Stimulated activated CD8-positive, alpha-beta memory T cell treated with anti-CD3 and anti-CD28 coated beads, Interleukin-4, amount 100 ng/mL, for 1 hour (primary cell): ENCODE data around the gene SETBP1.

ENCODE experiments used
- DNase-seq, 2 donors: peaks; one replicate each; pipeline ENCODE4 v3.0.0-alpha.2; 2020; ENCODE audit warnings: low read depth in 2 of 2, low spot score in 1 of 2

SETBP1 gene

DNA sequence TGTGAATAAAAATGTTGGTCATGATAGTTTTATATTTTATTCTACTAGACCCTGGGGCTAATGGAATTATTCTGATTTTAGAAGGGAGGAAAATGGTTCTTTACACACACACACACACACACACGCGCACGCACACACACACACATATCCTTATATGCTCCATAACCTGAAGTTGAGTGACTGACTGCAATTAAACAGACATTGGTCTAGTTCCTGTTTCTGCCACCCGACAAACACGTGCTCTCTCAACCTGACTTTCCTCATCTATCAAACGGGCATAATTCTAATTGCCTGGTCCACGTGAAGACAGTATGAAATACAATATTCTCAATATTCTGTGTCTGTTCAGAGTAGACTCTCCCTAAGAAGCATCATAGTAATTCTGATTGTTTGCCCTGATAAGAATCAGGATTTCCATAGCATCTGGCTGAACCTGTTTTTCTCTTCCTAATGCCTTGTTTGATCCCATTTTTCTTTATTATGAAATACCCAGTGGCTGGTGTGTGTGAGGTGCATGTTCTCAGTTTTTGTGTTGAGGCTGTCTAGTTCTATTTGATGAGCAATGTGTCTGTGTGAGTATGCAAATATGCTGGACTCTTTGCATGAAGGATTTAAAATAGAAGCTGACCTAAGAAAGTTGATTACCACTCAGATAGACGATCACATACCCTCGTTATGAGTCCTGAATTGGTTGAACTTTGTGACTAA lies 51.0 kb downstream of the SETBP1 start:
- no peak for DNase-seq

DNA sequence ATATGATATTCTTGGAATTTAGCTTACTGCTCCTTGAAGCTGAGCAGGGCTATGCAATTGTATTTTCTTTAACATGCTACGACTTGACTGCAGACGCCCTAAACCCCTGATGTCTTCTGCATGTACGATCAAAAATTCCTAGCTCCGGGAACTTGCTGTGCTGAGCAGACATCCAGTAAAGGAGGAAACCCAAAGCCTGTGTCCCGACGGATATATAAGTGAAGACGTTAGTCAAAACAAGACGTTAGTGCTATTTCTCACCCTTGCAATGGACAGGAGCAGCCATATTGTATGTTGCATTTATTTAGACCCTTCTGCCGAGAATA lies 51.5 kb downstream of the SETBP1 start:
- DNase-seq, result no peak

GRCh38 chr18:44732599-44732998 lies 51.9 kb downstream of the SETBP1 start:
- DNase-seq, result no peak

DNA sequence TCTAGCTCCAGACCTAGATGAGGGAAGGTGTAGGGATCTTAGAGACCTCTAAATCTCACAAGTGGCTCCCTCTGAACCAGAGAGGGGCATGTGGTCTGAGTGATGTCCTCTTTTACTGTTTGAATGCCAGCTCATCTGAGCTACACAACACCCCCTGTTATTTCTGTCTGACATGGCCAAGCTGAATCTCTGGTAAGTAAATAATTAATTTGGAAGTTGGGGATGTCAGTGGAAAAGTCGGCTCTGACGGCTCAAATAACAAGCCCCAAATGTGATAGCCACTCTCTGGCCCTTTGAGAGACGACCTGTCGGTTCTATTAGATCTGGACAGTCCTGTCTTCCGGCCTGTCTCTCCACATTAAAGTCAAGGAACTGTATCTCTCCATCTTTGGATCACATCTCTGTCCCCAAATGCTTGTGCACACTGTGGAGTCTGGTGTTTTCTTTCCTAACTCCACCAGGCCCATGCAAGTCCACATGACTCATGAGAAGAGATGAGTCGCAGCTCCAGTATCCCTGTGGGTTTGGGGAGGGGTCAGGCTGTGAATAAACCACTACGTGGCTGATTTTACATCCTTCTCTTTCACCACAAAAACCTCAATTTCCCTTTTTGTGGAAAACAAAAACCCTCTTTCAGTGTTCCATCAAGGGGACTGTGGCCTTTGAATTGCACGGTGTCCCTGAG lies 52.5 kb downstream of the SETBP1 start:
- DNase-seq, result no peak

GRCh38 chr18:44733754-44734465 lies 53.2 kb downstream of the SETBP1 start:
- no peak for DNase-seq

DNA sequence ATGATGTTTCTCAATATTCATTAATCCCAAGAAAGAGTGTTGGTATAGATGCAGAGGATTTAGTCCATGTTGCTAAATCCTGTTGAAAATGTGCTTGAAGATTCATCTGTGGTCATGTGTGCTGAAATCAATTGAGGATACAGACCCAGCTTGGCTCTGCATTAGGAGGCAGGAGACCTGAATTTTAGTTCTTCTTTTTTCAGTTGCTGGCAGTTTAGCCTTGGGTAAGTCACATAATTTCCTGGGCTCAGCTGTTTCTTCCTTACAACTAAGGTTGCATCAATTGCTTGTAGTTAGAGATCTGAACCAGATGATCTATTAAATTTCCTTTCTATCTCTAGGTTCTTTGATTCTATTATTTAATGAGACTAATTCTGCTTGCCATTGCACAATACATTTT lies 54.4 kb downstream of the SETBP1 start:
- DNase-seq, result no peak

DNA sequence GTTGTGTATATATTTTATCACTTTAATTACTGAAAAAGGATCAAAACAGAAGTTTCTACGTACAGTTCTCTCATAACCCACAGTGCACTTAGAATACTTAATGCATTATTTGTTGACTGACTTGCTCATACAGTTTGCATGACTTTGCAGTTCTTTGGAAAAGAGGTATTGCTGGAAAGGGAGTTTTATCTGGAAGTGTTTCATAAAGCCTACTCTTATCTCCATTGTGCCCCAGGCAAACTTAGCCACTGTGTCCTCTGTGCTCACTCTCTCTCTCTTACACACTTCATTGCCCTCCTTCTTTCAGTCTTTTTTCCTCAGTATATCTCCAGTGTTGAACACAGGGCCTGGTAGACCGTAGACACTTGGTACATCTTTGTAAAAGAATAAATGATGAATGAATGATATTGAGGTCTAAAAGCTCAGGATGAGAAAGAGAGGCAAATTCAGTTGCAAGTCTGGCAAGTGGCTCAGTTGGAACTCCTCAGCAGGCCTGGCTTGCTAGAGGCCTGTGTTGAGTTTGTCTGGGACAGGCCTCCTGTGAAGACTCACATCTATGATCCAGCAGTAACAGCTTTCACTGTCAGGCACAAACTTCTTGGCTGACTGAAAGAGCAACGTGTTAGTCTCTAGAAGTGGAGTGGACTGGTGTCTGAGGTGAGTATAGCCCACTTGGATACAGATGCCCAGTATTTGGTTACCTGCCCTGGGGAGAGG lies 56.1 kb downstream of the SETBP1 start:
- no peak for DNase-seq

- DNase-seq, result no peak
Measured at GRCh38 chr18:44737623-44738022, 56.9 kb downstream of the SETBP1 start.

- no peak for DNase-seq
Measured at GRCh38 chr18:44740000-44740399, 59.3 kb downstream of the SETBP1 start.

- DNase-seq, result no peak
Measured at GRCh38 chr18:44741085-44741484, 60.4 kb downstream of the SETBP1 start.

GRCh38 chr18:44741511-44741910 lies 60.8 kb downstream of the SETBP1 start:
- DNase-seq, result no peak

- DNase-seq, result no peak
Measured at GRCh38 chr18:44742126-44742525, 61.4 kb downstream of the SETBP1 start.

DNA sequence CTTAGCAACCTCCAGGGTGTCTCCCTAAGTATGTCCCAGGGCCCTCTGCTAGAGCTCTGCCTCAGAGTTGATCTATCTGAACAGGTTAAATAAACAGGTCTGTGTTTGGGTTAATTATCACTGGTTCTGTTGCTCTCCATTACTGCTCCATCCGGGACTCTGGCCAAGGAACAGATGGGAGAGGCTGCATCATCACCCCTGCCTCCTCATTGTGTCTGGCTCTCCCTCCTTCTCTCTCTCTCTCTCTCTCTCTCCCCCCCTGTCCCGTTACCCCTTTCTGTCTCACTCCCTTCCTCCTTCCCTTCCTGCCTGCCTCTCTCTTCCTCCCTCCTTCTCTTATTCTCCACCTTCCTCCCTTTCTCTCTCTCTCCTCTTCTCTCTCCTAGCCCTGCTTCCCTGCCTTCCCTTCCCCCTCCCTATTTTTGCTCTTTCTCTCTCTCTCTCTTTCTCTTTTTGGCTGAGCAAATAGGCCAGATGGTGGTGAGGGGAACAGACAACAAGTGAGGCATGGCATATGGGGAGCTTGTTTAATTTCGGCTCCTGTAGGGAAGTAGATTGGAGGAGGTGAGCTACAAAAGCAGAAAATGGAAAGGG lies 62.1 kb downstream of the SETBP1 start:
- DNase-seq, result no peak

GRCh38 chr18:44743631-44744030 lies 62.9 kb downstream of the SETBP1 start:
- DNase-seq, result no peak

GRCh38 chr18:44744161-44745121 lies 63.8 kb downstream of the SETBP1 start:
- no peak for DNase-seq

- no peak for DNase-seq
Measured at GRCh38 chr18:44747157-44747556, 66.5 kb downstream of the SETBP1 start.

DNA sequence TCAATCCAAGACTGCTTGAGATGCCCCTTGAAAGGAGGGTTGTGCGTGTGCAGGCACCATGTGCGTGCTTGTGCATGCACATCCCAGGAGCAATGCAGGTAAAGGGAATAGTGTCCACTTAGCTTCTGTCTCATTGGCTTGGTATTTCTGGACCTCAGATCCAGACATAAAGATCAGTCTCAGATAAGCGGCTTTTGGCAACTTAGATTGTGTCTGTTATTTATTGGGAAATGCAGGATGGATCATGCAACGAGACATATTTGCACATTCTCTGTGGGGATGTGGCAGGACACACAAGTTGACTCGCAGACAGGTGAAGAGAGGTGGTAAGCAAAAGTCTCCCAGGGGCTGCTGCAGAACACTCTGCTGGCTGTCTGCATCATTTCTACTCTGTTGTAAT lies 67.9 kb downstream of the SETBP1 start:
- DNase-seq, result no peak

GRCh38 chr18:44750774-44751173 lies 70.1 kb downstream of the SETBP1 start:
- DNase-seq, result no peak

- no peak for DNase-seq
Measured at GRCh38 chr18:44754567-44754966, 73.9 kb downstream of the SETBP1 start.
